SK-N-MC (cell line): ENCODE results near the gene P2RY10.
"Not testable (repeated sequence)": the region's sequence is repeated elsewhere in the genome, so short reads cannot be mapped to it uniquely, and the experiment has no call there.

ENCODE experiments used
- DNase-seq: peaks from one replicate; pipeline ENCODE4 v3.0.0-alpha.2; 2011; ENCODE audit warnings: low read depth, low spot score
- H3K27ac ChIP-seq: fragments of 200-600 bp; sonication (generic); 2 replicates; pipeline ENCODE4 v1.5.1; 2016; ENCODE audit warnings: mixed run types
- H3K36me3 ChIP-seq: fragments of 200-600 bp; sonication (generic); 2 replicates; pipeline ENCODE4 v1.6.1; 2017; ENCODE audit warnings: antibody characterized with exemption, low read length, mixed read lengths; ENCODE audit not compliant: insufficient read depth
- H3K4me3 ChIP-seq: fragments of 200-600 bp; sonication (generic); 2 replicates; pipeline ENCODE4 v1.5.1; 2016
- H3K9ac ChIP-seq: fragments of 200-600 bp; sonication (generic); 2 replicates; pipeline ENCODE4 v1.8.0; 2017; ENCODE audit warnings: mixed run types, mixed read lengths; ENCODE audit not compliant: insufficient read length
- H3K9me3 ChIP-seq: fragments of 200-600 bp; sonication (generic); 2 replicates; pipeline ENCODE4 v1.6.1; 2017; ENCODE audit warnings: low read depth, mild to moderate bottlenecking, antibody characterized with exemption, low read length, moderate library complexity, mixed read lengths
- EZH2 ChIP-seq: fragments of 200-600 bp; sonication (generic); IDR thresholded peaks from one replicate; pipeline ENCODE4 v1.6.1; 2017; ENCODE audit warnings: antibody characterized with exemption
- FOXP2 ChIP-seq: optimal IDR thresholded peaks from 2 replicates; pipeline ENCODE3; 2011; ENCODE audit warnings: mild to moderate bottlenecking, moderate library complexity; ENCODE audit not compliant: insufficient read depth; ENCODE audit errors: extremely low read length, control extremely low read depth

Gene P2RY10

DNA sequence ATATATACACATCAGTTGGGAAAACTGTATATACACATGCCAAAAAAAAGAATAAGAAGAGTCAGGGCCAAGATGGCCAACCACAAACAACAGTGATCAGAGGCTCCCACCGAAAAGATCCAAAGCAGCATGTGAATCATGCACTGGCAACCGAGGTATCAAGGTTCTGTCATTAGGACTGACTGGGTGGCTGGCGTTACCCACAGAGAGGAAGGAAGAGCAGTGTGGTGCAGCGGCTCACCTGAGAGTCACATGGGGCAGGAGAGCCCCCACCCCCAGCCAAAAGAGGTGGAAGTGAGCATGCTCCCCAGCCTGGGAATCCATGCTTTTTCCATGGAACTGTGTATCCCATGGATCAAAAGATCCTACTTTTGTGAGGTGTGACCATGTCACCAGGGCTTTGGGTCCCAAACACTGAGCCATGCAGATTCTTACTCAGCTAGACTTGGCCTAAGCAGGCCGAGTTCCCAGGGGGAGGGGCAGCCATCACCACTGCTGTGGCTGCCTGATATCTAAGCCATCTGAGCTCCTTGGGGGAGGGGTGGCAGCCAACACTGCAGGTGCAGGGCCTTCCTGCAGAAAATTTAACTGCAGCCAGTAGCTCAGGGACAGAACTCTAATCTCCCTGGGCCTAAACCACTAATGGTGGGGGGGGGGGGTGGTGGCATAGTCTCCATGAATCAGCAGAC lies 52.8 kb downstream of the P2RY10 start:
- H3K27ac ChIP-seq, result no peak overlapping the region
- H3K9ac ChIP-seq, result no peak overlapping the region
- no peak overlapping the region for H3K4me3 ChIP-seq
- TF ChIP-seq EZH2, result no peak
- TF ChIP-seq FOXP2, result no peak
- H3K36me3 ChIP-seq, result no peaks in the 10 kb centered on the region
- no peaks in the 10 kb centered on the region for H3K9me3 ChIP-seq
- DNase-seq, result no peak

GRCh38 chrX:79007540-79007939 lies 62.3 kb downstream of the P2RY10 start:
- not testable (repeated sequence) for DNase-seq

More at GRCh38 chrX:79007540-79007939, 62.3 kb downstream of the P2RY10 start:
- H3K36me3 ChIP-seq, H3K27ac ChIP-seq, H3K9ac ChIP-seq, H3K9me3 ChIP-seq, H3K4me3 ChIP-seq: not testable (repeated sequence)
